HCT116 (cell line): Measurements from ENCODE around the gene PDE10A. TPM values are rescaled to one million over a fixed set of nuclear protein-coding genes. Genes with fewer than 3 reads are reported as not detected.

Source experiments
- ATAC-seq: fragments of 200-7000 bp; cut with Tn5 transposase; 2 replicates; pipeline ENCODE4 v1.9.1; 2020; ENCODE audit warnings: mild to moderate bottlenecking, moderate library complexity
- BruUV-seq: library from RNA; stranded (reverse); fragments of 400-500 nt; replicated peaks from 2 replicates; lab custom pipeline; 2021; lab: Mats Ljungman, UMichigan
- CTCF ChIA-PET: fragments of 300-600 bp; sonication (Branson Sonifier 250); formaldehyde crosslinking; loops from one replicate; lab custom pipeline; 2021; ENCODE audit warnings: antibody characterized with exemption; lab: Charles Lee
- POLR2A ChIA-PET: fragments of 300-600, 350-600 bp; sonication (Branson Sonifier 250); formaldehyde crosslinking; loops from one replicate; lab custom pipeline; 2021; ENCODE audit warnings: antibody characterized with exemption; lab: Charles Lee
- RAD21 ChIA-PET, 2 experiments: fragments of 300-600 bp; sonication (Branson Sonifier 250); formaldehyde crosslinking; loops; one replicate each; lab custom pipeline; 2023; ENCODE audit warnings: low total read pairs in 2 of 2; ENCODE audit not compliant: uncharacterized antibody in 2 of 2, unreplicated experiment in 2 of 2, low non-redundant PET in 1 of 2; lab: Charles Lee
- DNase-seq: peaks from one replicate; pipeline ENCODE4 v3.0.0-alpha.2; 2010; ENCODE audit warnings: low read depth, low spot score
- H2AFZ ChIP-seq: fragments of 200-600 bp; shearing (Covaris generic), sonication (generic); 2 replicates; pipeline ENCODE4 v1.6.1; 2017; ENCODE audit warnings: low read depth, mixed run types, mixed read lengths, antibody characterized with exemption, low read length; ENCODE audit not compliant: poor library complexity, severe bottlenecking
- H3K27ac ChIP-seq: 2 replicates; pipeline ENCODE4 v1.5.1; 2012; ENCODE audit warnings: low read depth, low read length
- H3K27me3 ChIP-seq: fragments of 200-600 bp; sonication (generic); 2 replicates; pipeline ENCODE4 v1.6.1; 2016; ENCODE audit warnings: mixed run types, low read length, mixed read lengths; ENCODE audit not compliant: insufficient read depth
- H3K36me3 ChIP-seq, 2 experiments: fragments of 200-500 bp in 1 of 2; fragments of 200-600 bp in 1 of 2; sonication (Bioruptor generic) in 1 of 2; sonication (generic) in 1 of 2; 2 replicates each; pipeline versions ENCODE4 v1.5.1 to v1.6.1; 2014 to 2016; ENCODE audit warnings: low read length in 2 of 2, inconsistent platforms in 1 of 2, mixed read lengths in 1 of 2, mixed run types in 1 of 2; ENCODE audit not compliant: insufficient read depth in 2 of 2, control insufficient read depth in 1 of 2
- H3K4me1 ChIP-seq, 2 experiments: fragments of 200-600 bp in 1 of 2; sonication (generic) in 1 of 2; 2 replicates each; pipeline versions ENCODE4 v1.5.1 to v1.6.1; 2012 to 2017; ENCODE audit warnings: low read length in 2 of 2, inconsistent platforms in 1 of 2, mild to moderate bottlenecking in 1 of 2, mixed read lengths in 1 of 2, mixed run types in 1 of 2, moderate library complexity in 1 of 2; ENCODE audit not compliant: insufficient read depth in 2 of 2, control insufficient read depth in 1 of 2
- H3K4me2 ChIP-seq: fragments of 200-600 bp; sonication (generic); 2 replicates; pipeline ENCODE4 v1.6.1; 2017; ENCODE audit warnings: mixed run types, low read length, mixed read lengths
- H3K4me3 ChIP-seq, 2 experiments: fragments of 200-600 bp in 1 of 2; sonication (generic) in 1 of 2; replicated peaks in 1 of 2; 2 replicates each; pipeline ENCODE4 v1.5.1; 2011 to 2016; ENCODE audit warnings: low read length in 2 of 2, control low read depth in 1 of 2, low read depth in 1 of 2, mild to moderate bottlenecking in 1 of 2, mixed read lengths in 1 of 2, mixed run types in 1 of 2
- H3K79me2 ChIP-seq: fragments of 200-600 bp; sonication (generic); 2 replicates; pipeline ENCODE4 v1.6.1; 2017; ENCODE audit warnings: mild to moderate bottlenecking, mixed run types, low read length, moderate library complexity, mixed read lengths; ENCODE audit not compliant: insufficient read depth
- H3K9ac ChIP-seq: fragments of 200-600 bp; sonication (generic); 2 replicates; pipeline ENCODE4 v1.6.1; 2016; ENCODE audit warnings: low read length, mixed read lengths
- H3K9me2 ChIP-seq: fragments of 200-600 bp; sonication (generic), shearing (Covaris generic); 2 replicates; pipeline ENCODE4 v1.6.1; 2017; ENCODE audit warnings: mixed run types, mild to moderate bottlenecking, moderate library complexity; ENCODE audit not compliant: insufficient read depth
- H3K9me3 ChIP-seq, 2 experiments: fragments of 200-500 bp in 1 of 2; fragments of 200-600 bp in 1 of 2; sonication (Bioruptor generic) in 1 of 2; sonication (generic) in 1 of 2; 2 replicates each; pipeline ENCODE4 v1.6.1; 2014 to 2017; ENCODE audit warnings: low read length in 2 of 2, mixed read lengths in 2 of 2, inconsistent platforms in 1 of 2, low read depth in 1 of 2, mild to moderate bottlenecking in 1 of 2, mixed run types in 1 of 2, moderate library complexity in 1 of 2; ENCODE audit not compliant: control insufficient read depth in 1 of 2, insufficient read depth in 1 of 2
- H4K20me1 ChIP-seq: fragments of 200-600 bp; sonication (generic), shearing (Covaris generic); 2 replicates; pipeline ENCODE4 v1.6.1; 2017; ENCODE audit warnings: mixed run types, mild to moderate bottlenecking, moderate library complexity; ENCODE audit not compliant: insufficient read depth
- CTCF ChIP-seq, 3 experiments: fragments of 200-600 bp in 1 of 3; sonication (generic) in 1 of 3; IDR thresholded peaks in 2 of 3; conservative IDR thresholded peaks in 1 of 3; 2 replicates each; pipeline ENCODE4 v1.5.1; 2012 to 2017; ENCODE audit warnings: low read depth in 2 of 3, low read length in 2 of 3, antibody characterized with exemption in 1 of 3, borderline replicate concordance in 1 of 3, control low read depth in 1 of 3, mild to moderate bottlenecking in 1 of 3, mixed read lengths in 1 of 3, mixed run types in 1 of 3, moderate library complexity in 1 of 3; ENCODE audit not compliant: insufficient read depth in 1 of 3
- ELF1 ChIP-seq: IDR thresholded peaks from 2 replicates; pipeline ENCODE4 v1.6.1; 2012; ENCODE audit warnings: low read depth, borderline replicate concordance
- intact Hi-C: fragments of 100-400 bp; cut with micrococcal nuclease; formaldehyde crosslinking; loops from 2 replicates; pipeline ENCODE4 v1.10.0; 2022
- total RNA-seq: library from RNA; stranded (reverse); gene quantifications from one replicate; pipeline ENCODE4 v1.2.1, GENCODE V29; 2021; ENCODE audit not compliant: unreplicated experiment
- TF ChIP-seq, protein P1 (sequence below): IDR thresholded peaks from 2 replicates; pipeline ENCODE4 v1.6.1; 2012; ENCODE audit warnings: low read depth

The PDE10A gene
- total RNA-seq, 1 experiment from 2014 or later, result 0.37 TPM

DNA sequence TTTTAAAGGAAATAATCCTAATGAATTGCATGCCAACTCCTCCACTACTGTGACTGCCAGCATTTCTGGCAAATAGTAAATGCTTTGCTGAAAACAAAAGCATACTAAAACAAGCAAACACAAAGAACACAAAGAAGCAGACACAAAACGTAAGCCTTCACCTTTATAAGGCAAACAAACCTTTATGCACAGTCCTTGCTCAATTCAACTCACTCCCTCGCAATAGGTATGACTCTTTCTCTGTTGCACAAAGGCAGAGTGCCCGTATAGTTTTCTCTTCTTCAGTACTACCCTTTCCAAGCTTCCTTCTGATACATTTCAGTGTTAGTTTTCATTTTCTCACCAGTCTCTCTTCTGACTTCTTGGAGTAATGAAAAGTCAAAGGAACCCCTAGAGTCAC is 63.9 kb downstream of the PDE10A start:
- no peak overlapping the region for H3K4me3 ChIP-seq
- RAD21 ChIA-PET, result no interaction called here
- TF ChIP-seq CTCF (IDR thresholded peaks at IDR 0.05 in 2 of 3, conservative IDR thresholded peaks at IDR 0.05 in 1 of 3; ENCODE audit: borderline replicate concordance in 1 of 3, insufficient read depth in 1 of 3, low read depth in 2 of 3, low read length in 2 of 3) (no peak), ELF1 (no peak)
- TF ChIP-seq, protein P1, sequence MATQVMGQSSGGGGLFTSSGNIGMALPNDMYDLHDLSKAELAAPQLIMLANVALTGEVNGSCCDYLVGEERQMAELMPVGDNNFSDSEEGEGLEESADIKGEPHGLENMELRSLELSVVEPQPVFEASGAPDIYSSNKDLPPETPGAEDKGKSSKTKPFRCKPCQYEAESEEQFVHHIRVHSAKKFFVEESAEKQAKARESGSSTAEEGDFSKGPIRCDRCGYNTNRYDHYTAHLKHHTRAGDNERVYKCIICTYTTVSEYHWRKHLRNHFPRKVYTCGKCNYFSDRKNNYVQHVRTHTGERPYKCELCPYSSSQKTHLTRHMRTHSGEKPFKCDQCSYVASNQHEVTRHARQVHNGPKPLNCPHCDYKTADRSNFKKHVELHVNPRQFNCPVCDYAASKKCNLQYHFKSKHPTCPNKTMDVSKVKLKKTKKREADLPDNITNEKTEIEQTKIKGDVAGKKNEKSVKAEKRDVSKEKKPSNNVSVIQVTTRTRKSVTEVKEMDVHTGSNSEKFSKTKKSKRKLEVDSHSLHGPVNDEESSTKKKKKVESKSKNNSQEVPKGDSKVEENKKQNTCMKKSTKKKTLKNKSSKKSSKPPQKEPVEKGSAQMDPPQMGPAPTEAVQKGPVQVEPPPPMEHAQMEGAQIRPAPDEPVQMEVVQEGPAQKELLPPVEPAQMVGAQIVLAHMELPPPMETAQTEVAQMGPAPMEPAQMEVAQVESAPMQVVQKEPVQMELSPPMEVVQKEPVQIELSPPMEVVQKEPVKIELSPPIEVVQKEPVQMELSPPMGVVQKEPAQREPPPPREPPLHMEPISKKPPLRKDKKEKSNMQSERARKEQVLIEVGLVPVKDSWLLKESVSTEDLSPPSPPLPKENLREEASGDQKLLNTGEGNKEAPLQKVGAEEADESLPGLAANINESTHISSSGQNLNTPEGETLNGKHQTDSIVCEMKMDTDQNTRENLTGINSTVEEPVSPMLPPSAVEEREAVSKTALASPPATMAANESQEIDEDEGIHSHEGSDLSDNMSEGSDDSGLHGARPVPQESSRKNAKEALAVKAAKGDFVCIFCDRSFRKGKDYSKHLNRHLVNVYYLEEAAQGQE, result no peak
- TF ChIP-seq, all 23 proteins: peak for 0
- H3K79me2 ChIP-seq, result no peaks in the 10 kb centered on the region
- DNase-seq, result no peak
- H3K36me3 ChIP-seq, result no peaks in the 10 kb centered on the region
- no peaks in the 10 kb centered on the region for H3K9me2 ChIP-seq
- H3K4me1 ChIP-seq, result no peaks in the 10 kb centered on the region
- H3K27ac ChIP-seq, result no peak overlapping the region
- no peaks in the 10 kb centered on the region for H3K27me3 ChIP-seq
- no peak overlapping the region for H3K4me2 ChIP-seq
- no peak overlapping the region for H2AFZ ChIP-seq
- no peak overlapping the region for H3K9ac ChIP-seq
- BruUV-seq, result no TSS peak
- intact Hi-C loops, result no loop called here
- ChIA-PET POLR2A (no interaction called here), CTCF (no interaction called here)
- ATAC-seq, result no peak
- H3K9me3 ChIP-seq, result no peaks in the 10 kb centered on the region
- H4K20me1 ChIP-seq, result no peaks in the 10 kb centered on the region
